H1 (cell line): ENCODE measurements around the gene TEX10.

Experiments
- ATF3 ChIP-seq: IDR thresholded peaks from 2 replicates; pipeline ENCODE4 v1.6.1; 2011; ENCODE audit warnings: low read depth, mild to moderate bottlenecking, low read length; ENCODE audit not compliant: insufficient read depth
- CEBPB ChIP-seq: IDR thresholded peaks from 2 replicates; pipeline ENCODE4 v1.6.1; 2012; ENCODE audit warnings: low read depth, low read length
- CHD7 ChIP-seq: fragments of 300-600 bp; sonication (generic); IDR thresholded peaks from 2 replicates; pipeline ENCODE4 v1.7.1; 2012; ENCODE audit warnings: low read length, moderate library complexity, mild to moderate bottlenecking, inconsistent platforms; ENCODE audit not compliant: insufficient replicate concordance
- CREB1 ChIP-seq: IDR thresholded peaks from 2 replicates; pipeline ENCODE4 v1.6.1; 2012; ENCODE audit warnings: inconsistent platforms
- CTCF ChIP-seq, 3 experiments: IDR thresholded peaks; 1 replicate in 2 of 3; 2 replicates in 1 of 3; pipeline versions ENCODE4 v1.5.1 to v1.6.1; 2011; ENCODE audit warnings: low read length in 3 of 3, mild to moderate bottlenecking in 3 of 3, inconsistent platforms in 2 of 3, low read depth in 1 of 3, moderate library complexity in 1 of 3; ENCODE audit not compliant: insufficient read depth in 1 of 3; ENCODE audit errors: control extremely low read depth in 1 of 3
- EZH2 ChIP-seq: fragments of 200-600 bp; sonication (generic); IDR thresholded peaks from 2 replicates; pipeline ENCODE4 v1.7.1; 2012; ENCODE audit warnings: low read depth, mild to moderate bottlenecking, moderate library complexity, low read length, inconsistent platforms; ENCODE audit not compliant: severe bottlenecking
- HDAC6 ChIP-seq: IDR thresholded peaks from one replicate; pipeline ENCODE4 v1.7.1; 2012; ENCODE audit warnings: low read depth, mild to moderate bottlenecking, inconsistent platforms, low read length, moderate library complexity
- MAX ChIP-seq: IDR thresholded peaks from 2 replicates; pipeline ENCODE4 v1.6.1; 2012; ENCODE audit warnings: inconsistent platforms
- RAD21 ChIP-seq, 2 experiments: IDR thresholded peaks in 1 of 2; conservative IDR thresholded peaks in 1 of 2; 2 replicates each; pipeline ENCODE4 v1.6.1; 2011; ENCODE audit warnings: low read depth in 2 of 2, low read length in 2 of 2, improper control_type of control experiment in 1 of 2, inconsistent platforms in 1 of 2, mild to moderate bottlenecking in 1 of 2, moderate library complexity in 1 of 2
- SIN3A ChIP-seq, 2 experiments: IDR thresholded peaks in 1 of 2; conservative IDR thresholded peaks in 1 of 2; 2 replicates each; pipeline ENCODE4 v1.6.1; 2011 to 2012; ENCODE audit warnings: low read length in 2 of 2, improper control_type of control experiment in 1 of 2, low read depth in 1 of 2, mild to moderate bottlenecking in 1 of 2
- TAF1 ChIP-seq: IDR thresholded peaks from 2 replicates; pipeline ENCODE4 v1.6.1; 2011; ENCODE audit warnings: mild to moderate bottlenecking, low read depth, low read length
- ZNF274 ChIP-seq: IDR thresholded peaks from 2 replicates; pipeline ENCODE4 v1.7.0; 2012; ENCODE audit warnings: low read length, borderline replicate concordance; ENCODE audit errors: extremely low read depth

- TF ChIP-seq CTCF (IDR thresholded peaks at IDR 0.05; ENCODE audit: control extremely low read depth in 1 of 3, insufficient read depth in 1 of 3, low read depth in 1 of 3, low read length in 3 of 3) = no peak
- TF ChIP-seq CHD7 = no peak
- TF ChIP-seq TAF1 = no peak
- no peak for TF ChIP-seq ZNF274
- no peak for TF ChIP-seq CEBPB
- TF ChIP-seq SIN3A (conservative IDR thresholded peaks at IDR 0.05 in 1 of 2, IDR thresholded peaks at IDR 0.05 in 1 of 2; ENCODE audit: low read depth in 1 of 2, low read length in 2 of 2) = no peak
- no peak for TF ChIP-seq RAD21 (IDR thresholded peaks at IDR 0.05 in 1 of 2, conservative IDR thresholded peaks at IDR 0.05 in 1 of 2; ENCODE audit: low read depth in 2 of 2, low read length in 2 of 2)
- no peak for TF ChIP-seq ATF3
- no peak for TF ChIP-seq MAX
- no peak for TF ChIP-seq EZH2
- no peak for TF ChIP-seq CREB1
- no peak for TF ChIP-seq HDAC6
Observed at GRCh38 chr9:100284247-100284646, 68.5 kb downstream of the TEX10 start.
